Transverse colon (tissue), 4 donors: ENCODE measurements around the gene ADORA3. TPM values are rescaled to one million over a fixed set of nuclear protein-coding genes. Genes with fewer than 3 reads are reported as not detected.
A peak's percentile ranks its signal among the peaks of the same experiment; 100 is the strongest.

ENCODE experiments used
- DNase-seq: peaks from one replicate; pipeline ENCODE4 v3.0.0-alpha.2; 2019
- H3K27ac ChIP-seq, 4 donors: fragments of 200-600 bp; sonication (generic); 2 replicates each; pipeline ENCODE4 v1.5.1; 2016 to 2018; ENCODE audit warnings: inconsistent platforms in 4 of 4
- H3K27me3 ChIP-seq: fragments of 200-600 bp; sonication (generic); 2 replicates; pipeline ENCODE4 v1.5.1; 2017; ENCODE audit warnings: inconsistent platforms
- H3K36me3 ChIP-seq, 4 donors: fragments of 200-600 bp; sonication (generic); 2 replicates each; pipeline ENCODE4 v1.5.1; 2017 to 2019; ENCODE audit warnings: inconsistent platforms in 4 of 4
- H3K4me1 ChIP-seq, 4 donors: fragments of 200-600 bp; sonication (generic); 2 replicates each; pipeline ENCODE4 v1.5.1; 2017 to 2020; ENCODE audit warnings: inconsistent platforms in 4 of 4
- H3K4me3 ChIP-seq, 4 donors: fragments of 200-600 bp; sonication (generic); 1 replicate in 1 of 4; 2 replicates in 3 of 4; pipeline versions ENCODE4 v1.5.1 to v1.6.1; 2017 to 2019; ENCODE audit warnings: inconsistent platforms in 4 of 4
- H3K9me3 ChIP-seq, 2 donors: fragments of 200-600 bp; sonication (generic); 2 replicates each; pipeline ENCODE4 v1.5.1; 2017 to 2019; ENCODE audit warnings: inconsistent platforms in 2 of 2
- CTCF ChIP-seq, 5 experiments: fragments of 200-600 bp in 3 of 5; fragments of 450-650 bp in 2 of 5; sonication (generic) in 3 of 5; IDR thresholded peaks; 1 replicate in 2 of 5; 2 replicates in 3 of 5; pipeline ENCODE4 v1.5.1; 2016 to 2017; ENCODE audit warnings: antibody characterized with exemption in 5 of 5, inconsistent platforms in 3 of 5, mild to moderate bottlenecking in 2 of 5, moderate library complexity in 1 of 5
- EP300 ChIP-seq: sonication (generic); formaldehyde crosslinking; IDR thresholded peaks from one replicate; pipeline ENCODE4 v1.6.1; 2017; ENCODE audit warnings: antibody characterized with exemption, low read depth
- POLR2A ChIP-seq: fragments of 450-650 bp; IDR thresholded peaks from one replicate; pipeline ENCODE4 v1.6.1; 2016; ENCODE audit warnings: antibody characterized with exemption, mild to moderate bottlenecking, moderate library complexity
- POLR2AphosphoS5 ChIP-seq, 3 donors: sonication (generic); formaldehyde crosslinking; IDR thresholded peaks; one replicate each; pipeline ENCODE4 v1.6.1; 2016; ENCODE audit warnings: antibody characterized with exemption in 3 of 3
- WGBS, 2 donors: methylation state at CpG; one replicate each; pipeline ENCODE4 v1.1.5; 2018; ENCODE audit warnings: low coverage in 1 of 2; 5-methylcytosine and 5-hydroxymethylcytosine counted together
- in situ Hi-C, 4 donors: fragments of 200-750 bp; cut with MboI; loops; one replicate each; pipeline versions ENCODE4 v1.15.0 to v1.15.1; 2017; ENCODE audit warnings: low sequenced_read_pairs in 3 of 4, low pct_ligation_motif_present in 1 of 4, low pct_unique_long_range_greater_than_20kb in 1 of 4
- intact Hi-C: fragments of 100-400 bp; cut with DNase I; formaldehyde crosslinking; loops from one replicate; pipeline ENCODE4 v1.15.1; 2023; ENCODE audit warnings: low total_unique reads
- total RNA-seq, 4 donors: library from RNA; depleted of rRNA; stranded (reverse); fragments of >200 nt; gene quantifications; one replicate each; pipeline ENCODE4 v1.1.0, GENCODE V29; 2016

ADORA3 gene
- total RNA-seq, 4 donors from 2014 or later, result 2.9 to 5.7 TPM; not detected in 2

GRCh38 chr1:111475701-111476100 is 27.7 kb downstream of the ADORA3 start:
- Histone ChIP-seq H3K9me3 (no peaks in the 10 kb centered on the region), H3K27me3 (no peaks in the 10 kb centered on the region), H3K36me3 (no peaks in the 10 kb centered on the region), H3K4me1 (peaks cover 0 to 8% (median 0%) of the 10 kb centered on the region in 4 donors), H3K27ac (peak overlapping the region in 3 of 4 donors; percentile 13 to 43 (median 29)), H3K4me3 (no peak overlapping the region)
- intact Hi-C loops (no loop called here), in situ Hi-C loops (loop anchor here in 2 of 4 donors (25.0 kb wide), 2 partner anchors 262 to 887 kb away; partner anchors contain the start of gene INKA2 (in 1 of the 2))
- no peak for DNase-seq
- 73 to 81% methylated on average over 2 to 5 of the region's 5 CpGs for WGBS, 2 donors
- no peak for TF ChIP-seq POLR2AphosphoS5 (IDR thresholded peaks at IDR 0.05)
- no peak for TF ChIP-seq EP300
- TF ChIP-seq CTCF (IDR thresholded peaks at IDR 0.05), result no peak
- no peak for TF ChIP-seq POLR2A

GRCh38 chr1:111474521-111474920 is 28.9 kb downstream of the ADORA3 start:
- Histone ChIP-seq H3K27ac (peak overlapping the region; percentile 14 to 60 (median 50)), H3K4me1 (peaks cover 0 to 8% (median 0%) of the 10 kb centered on the region in 4 donors), H3K27me3 (no peaks in the 10 kb centered on the region), H3K4me3 (peak overlapping the region in 1 of 4 donors; percentile 24), H3K36me3 (peaks cover 0 to 1% (median 0%) of the 10 kb centered on the region in 4 donors), H3K9me3 (no peaks in the 10 kb centered on the region)
- no peak for DNase-seq
- intact Hi-C loops, result no loop called here
- TF ChIP-seq CTCF (IDR thresholded peaks at IDR 0.05) (no peak), EP300 (no peak), POLR2A (no peak), POLR2AphosphoS5 (IDR thresholded peaks at IDR 0.05) (no peak)
- WGBS, 2 donors, result 88 to 89% methylated on average over 4 of the region's 4 CpGs
- in situ Hi-C loops, result no loop called here

- peaks cover 0 to 4% (median 0%) of the 10 kb centered on the region in 4 donors for H3K36me3 ChIP-seq
- H3K27ac ChIP-seq, result peak overlapping the region; percentile 14 to 60 (median 50)
- no peak for TF ChIP-seq POLR2A
- TF ChIP-seq POLR2AphosphoS5 (IDR thresholded peaks at IDR 0.05), result no peak
- no peak for TF ChIP-seq EP300
- TF ChIP-seq CTCF (IDR thresholded peaks at IDR 0.05), result no peak
- WGBS, 2 donors, result 71 to 74% methylated on average over 5 of the region's 5 CpGs
- peak overlapping the region in 1 of 4 donors; percentile 24 for H3K4me3 ChIP-seq
- in situ Hi-C loops (no loop called here), intact Hi-C loops (no loop called here)
- H3K4me1 ChIP-seq, result peaks cover 0 to 8% (median 0%) of the 10 kb centered on the region in 4 donors
- H3K27me3 ChIP-seq, result no peaks in the 10 kb centered on the region
- H3K9me3 ChIP-seq, result no peaks in the 10 kb centered on the region
- no peak for DNase-seq
These were observed 29.3 kb downstream of the ADORA3 start for GRCh38 chr1:111474106-111474505.

- TF ChIP-seq POLR2A (no peak), POLR2AphosphoS5 (IDR thresholded peaks at IDR 0.05) (no peak), EP300 (no peak), CTCF (IDR thresholded peaks at IDR 0.05) (no peak)
- Histone ChIP-seq H3K36me3 (peaks cover 0 to 9% (median 4%) of the 10 kb centered on the region in 4 donors), H3K9me3 (no peaks in the 10 kb centered on the region), H3K4me1 (no peaks in the 10 kb centered on the region), H3K4me3 (no peak overlapping the region), H3K27me3 (no peaks in the 10 kb centered on the region), H3K27ac (peak overlapping the region in 3 of 4 donors; percentile 47 to 50 (median 48))
- DNase-seq, result no peak
- intact Hi-C loops, result no loop called here
- in situ Hi-C loops, result no loop called here
- 85 to 97% methylated on average over 1 to 3 of the region's 3 CpGs for WGBS, 2 donors
These were observed 31.9 kb downstream of the ADORA3 start for GRCh38 chr1:111471538-111471937.
